Colonic mucosa (tissue), 4 donors: ENCODE data around the gene ODC1. TPM values are rescaled to one million over a fixed set of nuclear protein-coding genes. Genes with fewer than 3 reads are reported as not detected.
"Not testable (repeated sequence)": the region's sequence is repeated elsewhere in the genome, so short reads cannot be mapped to it uniquely, and the experiment has no call there.

Source experiments
- DNase-seq: peaks from one replicate; pipeline ENCODE4 v3.0.0-alpha.2; 2020
- H3K27ac ChIP-seq: fragments of 200-600 bp; one replicate; pipeline ENCODE4 v1.8.0; 2021
- H3K27me3 ChIP-seq: fragments of 200-600 bp; one replicate; pipeline ENCODE4 v1.8.0; 2021
- H3K36me3 ChIP-seq: fragments of 200-600 bp; one replicate; pipeline ENCODE4 v1.8.0; 2021
- H3K4me1 ChIP-seq: fragments of 200-600 bp; one replicate; pipeline ENCODE4 v1.8.0; 2021; ENCODE audit warnings: mild to moderate bottlenecking
- H3K4me3 ChIP-seq: fragments of 200-600 bp; one replicate; pipeline ENCODE4 v1.8.0; 2021
- H3K9ac ChIP-seq, 2 donors: one replicate each; pipeline ENCODE4 v1.7.0; 2013; ENCODE audit warnings: control low read depth in 2 of 2, low read depth in 2 of 2, low read length in 2 of 2
- H3K9me3 ChIP-seq: fragments of 200-600 bp; one replicate; pipeline ENCODE4 v1.8.0; 2021
- intact Hi-C: fragments of 100-400 bp; cut with DNase I; formaldehyde crosslinking; loops from one replicate; pipeline ENCODE4 v1.14.1; 2022
- total RNA-seq, 2 donors: library from RNA; stranded (reverse); fragmentation: NEBNext Ultra II Directional in 1 of 2; extraction: Animal tissue kit (Norgen Biotek cat#: 25700) in 1 of 2; gene quantifications; one replicate each; pipeline ENCODE4 v1.2.1, GENCODE V29; 2021
- TF ChIP-seq, protein P1 (sequence below): fragments of 200-600 bp; IDR thresholded peaks from one replicate; pipeline ENCODE4 v1.8.0; 2022; ENCODE audit warnings: antibody characterized with exemption, mild to moderate bottlenecking
- donor health status: healthy.
- donor health status: DM: no; HTN: no; CAD: no.
- donor health status: DM: no; HTN: no; CAD: no.

ODC1 gene
- total RNA-seq, 2 donors from 2014 or later: 45.8 to 107 TPM

DNA sequence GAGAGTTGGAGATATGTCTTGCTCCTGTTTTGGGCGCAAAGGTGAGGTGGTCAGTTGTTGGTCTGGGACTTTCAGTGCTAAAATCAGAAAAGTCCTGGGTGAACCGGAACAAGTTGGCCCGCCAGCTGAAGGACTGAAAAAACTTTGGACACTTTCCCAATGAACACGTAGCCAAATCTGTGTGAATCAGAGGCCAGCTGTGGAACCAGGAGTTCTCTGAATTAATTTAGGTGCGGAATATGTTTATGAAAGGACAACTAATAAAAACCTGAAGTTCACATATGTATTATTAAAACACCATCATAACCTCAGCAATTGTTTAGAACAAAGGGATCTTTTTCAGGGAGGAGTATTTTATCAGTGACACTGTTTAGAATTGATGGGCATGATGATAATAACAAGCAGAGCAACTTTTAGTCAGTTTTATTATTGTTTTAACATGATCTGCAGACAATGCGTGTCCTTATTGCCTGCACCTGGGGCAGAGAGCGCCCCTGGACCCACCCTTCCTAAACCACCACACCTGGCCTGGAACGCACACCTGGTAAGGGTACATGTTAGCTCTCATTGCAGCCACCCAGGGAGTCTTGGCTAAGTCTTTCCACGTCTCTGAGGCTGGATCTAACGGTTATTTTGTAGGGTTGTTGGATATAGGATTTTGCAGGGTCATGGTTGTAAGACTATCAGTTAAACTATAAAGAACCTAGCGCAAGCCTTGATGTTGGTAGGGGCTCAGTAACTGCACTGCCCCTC, 9.9 kb upstream of the ODC1 start:
- peaks cover under 1% of the 10 kb centered on the region for H3K4me1 ChIP-seq
- DNase-seq: no peak
- H3K9me3 ChIP-seq: no peaks in the 10 kb centered on the region
- H3K27me3 ChIP-seq: no peaks in the 10 kb centered on the region
- intact Hi-C loops: no loop called here
- no peak overlapping the region for H3K27ac ChIP-seq
- TF ChIP-seq, protein P1, sequence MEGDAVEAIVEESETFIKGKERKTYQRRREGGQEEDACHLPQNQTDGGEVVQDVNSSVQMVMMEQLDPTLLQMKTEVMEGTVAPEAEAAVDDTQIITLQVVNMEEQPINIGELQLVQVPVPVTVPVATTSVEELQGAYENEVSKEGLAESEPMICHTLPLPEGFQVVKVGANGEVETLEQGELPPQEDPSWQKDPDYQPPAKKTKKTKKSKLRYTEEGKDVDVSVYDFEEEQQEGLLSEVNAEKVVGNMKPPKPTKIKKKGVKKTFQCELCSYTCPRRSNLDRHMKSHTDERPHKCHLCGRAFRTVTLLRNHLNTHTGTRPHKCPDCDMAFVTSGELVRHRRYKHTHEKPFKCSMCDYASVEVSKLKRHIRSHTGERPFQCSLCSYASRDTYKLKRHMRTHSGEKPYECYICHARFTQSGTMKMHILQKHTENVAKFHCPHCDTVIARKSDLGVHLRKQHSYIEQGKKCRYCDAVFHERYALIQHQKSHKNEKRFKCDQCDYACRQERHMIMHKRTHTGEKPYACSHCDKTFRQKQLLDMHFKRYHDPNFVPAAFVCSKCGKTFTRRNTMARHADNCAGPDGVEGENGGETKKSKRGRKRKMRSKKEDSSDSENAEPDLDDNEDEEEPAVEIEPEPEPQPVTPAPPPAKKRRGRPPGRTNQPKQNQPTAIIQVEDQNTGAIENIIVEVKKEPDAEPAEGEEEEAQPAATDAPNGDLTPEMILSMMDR: no peak
- H3K36me3 ChIP-seq: no peaks in the 10 kb centered on the region
- H3K4me3 ChIP-seq: no peak overlapping the region
- no peak overlapping the region for H3K9ac ChIP-seq

DNA sequence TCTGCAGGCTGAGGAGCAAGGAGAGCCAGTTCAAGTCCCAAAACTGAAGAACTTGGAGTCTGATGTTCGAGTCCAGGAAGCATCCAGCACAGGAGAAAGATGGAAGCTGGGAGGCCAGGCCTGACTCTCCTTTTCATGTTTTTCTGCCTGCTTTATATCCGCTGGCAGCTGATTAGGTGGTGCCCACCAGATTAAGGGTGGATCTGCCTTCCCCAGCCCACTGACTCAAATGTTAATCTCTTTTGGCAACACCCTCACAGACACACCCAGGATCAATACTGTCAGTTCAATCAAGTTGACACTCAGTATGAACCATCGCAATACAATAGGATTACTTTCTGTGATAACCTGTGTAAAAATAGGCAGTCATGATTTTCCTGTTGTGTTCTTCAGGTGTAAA, 9.1 kb upstream of the ODC1 start:
- H3K27ac ChIP-seq, DNase-seq, intact Hi-C loops, H3K4me1 ChIP-seq, H3K4me3 ChIP-seq, H3K36me3 ChIP-seq, H3K27me3 ChIP-seq, H3K9ac ChIP-seq, H3K9me3 ChIP-seq: not testable (repeated sequence)

DNA sequence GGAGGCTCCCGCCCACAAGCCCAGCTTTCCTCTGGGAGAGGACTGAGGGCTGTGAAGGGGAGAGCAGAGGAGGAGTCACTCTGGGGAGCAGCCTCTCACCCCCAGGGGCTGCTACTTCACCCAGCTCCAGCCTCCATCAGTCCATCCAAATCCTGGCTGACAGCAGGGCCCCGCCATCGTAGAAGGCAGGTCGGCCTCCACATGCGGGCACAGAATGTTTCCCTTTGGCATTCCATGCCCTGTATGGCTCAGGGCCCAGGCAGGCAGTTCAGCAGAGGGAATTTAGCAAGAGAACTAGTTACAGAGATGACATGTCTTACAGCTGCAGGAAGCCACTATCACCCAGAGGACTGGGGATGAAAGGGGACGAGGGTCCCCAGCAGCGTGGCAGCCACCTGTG, 6.4 kb upstream of the ODC1 start:
- H3K36me3 ChIP-seq: no peaks in the 10 kb centered on the region
- DNase-seq: no peak
- no peak overlapping the region for H3K27ac ChIP-seq
- no peaks in the 10 kb centered on the region for H3K27me3 ChIP-seq
- TF ChIP-seq, protein P1: no peak
- H3K9me3 ChIP-seq: no peaks in the 10 kb centered on the region
- peaks cover 12% of the 10 kb centered on the region for H3K4me1 ChIP-seq
- no peak overlapping the region for H3K4me3 ChIP-seq
- no peak overlapping the region for H3K9ac ChIP-seq
- intact Hi-C loops: no loop called here

DNA sequence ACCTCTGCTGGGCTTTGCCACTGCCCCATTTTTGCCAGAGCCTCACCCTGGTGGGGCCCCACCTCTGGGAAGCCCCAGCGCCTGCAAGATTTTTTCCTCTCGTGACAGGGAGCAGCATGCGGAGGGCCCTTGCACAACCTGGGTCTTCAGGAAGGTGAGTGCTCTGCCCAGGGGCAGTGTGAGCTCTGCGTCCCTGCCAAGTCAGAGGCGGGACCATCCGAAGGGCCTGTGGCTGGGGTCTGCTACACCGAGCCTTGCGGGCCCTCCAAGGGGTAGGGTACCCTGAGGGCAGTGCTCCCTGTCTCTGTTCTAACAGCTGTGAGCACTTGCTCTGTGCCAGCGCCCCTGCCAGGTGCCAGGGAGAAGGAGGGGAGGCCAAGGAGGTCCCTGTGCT, 5.8 kb upstream of the ODC1 start:
- intact Hi-C loops: no loop called here
- TF ChIP-seq, protein P1: no peak
- H3K9me3 ChIP-seq: no peaks in the 10 kb centered on the region
- DNase-seq: no peak
- H3K9ac ChIP-seq: no peak overlapping the region
- H3K4me3 ChIP-seq: no peak overlapping the region
- H3K27ac ChIP-seq: no peak overlapping the region
- H3K4me1 ChIP-seq: peaks cover 12% of the 10 kb centered on the region
- H3K36me3 ChIP-seq: no peaks in the 10 kb centered on the region
- H3K27me3 ChIP-seq: no peaks in the 10 kb centered on the region

DNA sequence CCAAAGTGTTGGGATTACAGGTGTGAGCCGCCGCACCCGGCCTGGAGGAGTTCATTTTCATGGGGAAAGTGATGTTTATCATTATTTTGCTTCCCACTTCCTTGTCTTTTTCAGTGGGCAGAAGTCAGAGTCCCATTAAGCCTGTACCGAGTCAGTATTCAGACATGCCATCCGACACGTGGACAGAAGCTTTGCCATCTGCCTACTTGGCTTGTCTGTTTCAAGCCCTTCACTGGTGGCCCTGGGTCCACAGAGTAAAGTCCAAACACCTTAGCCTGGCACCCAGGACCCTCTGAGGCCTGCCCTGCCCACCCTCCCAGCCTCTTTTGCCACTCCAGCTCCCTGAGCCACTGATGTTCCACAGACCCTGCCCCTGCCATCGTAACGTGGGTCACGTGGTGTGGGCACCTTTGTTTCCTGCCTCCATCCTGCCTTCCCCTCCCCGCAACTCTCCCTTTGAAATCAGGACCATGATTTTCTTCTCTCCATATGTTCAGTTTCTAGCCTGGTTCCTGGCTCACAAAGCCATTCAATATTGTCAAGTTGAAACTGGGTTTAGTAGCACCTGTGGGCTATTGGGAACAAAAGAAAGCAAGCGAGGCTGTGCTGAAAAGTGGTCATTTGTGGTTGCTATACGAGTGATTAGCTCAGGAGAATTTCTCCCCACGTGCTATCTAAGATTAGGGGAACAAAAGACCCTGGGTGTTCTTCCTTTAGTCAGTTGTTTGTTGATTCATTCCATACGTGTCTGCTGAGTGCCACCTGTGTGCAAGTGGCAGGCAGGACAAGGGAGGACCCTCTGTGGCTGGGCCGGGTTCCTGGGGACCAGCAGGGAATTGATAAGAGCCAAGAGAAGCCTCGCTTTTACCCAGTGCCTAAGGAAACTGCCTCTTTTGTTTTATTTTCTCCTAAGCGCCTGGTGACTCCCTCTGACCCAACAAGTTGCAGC, 5.1 kb upstream of the ODC1 start:
- Histone ChIP-seq H3K9me3 (no peaks in the 10 kb centered on the region), H3K36me3 (no peaks in the 10 kb centered on the region), H3K4me1 (peaks cover 12% of the 10 kb centered on the region), H3K27ac (peak overlapping the region; percentile 61), H3K9ac (no peak overlapping the region), H3K27me3 (no peaks in the 10 kb centered on the region), H3K4me3 (no peak overlapping the region)
- TF ChIP-seq, protein P1: no peak
- intact Hi-C loops: no loop called here
- DNase-seq: no peak

DNA sequence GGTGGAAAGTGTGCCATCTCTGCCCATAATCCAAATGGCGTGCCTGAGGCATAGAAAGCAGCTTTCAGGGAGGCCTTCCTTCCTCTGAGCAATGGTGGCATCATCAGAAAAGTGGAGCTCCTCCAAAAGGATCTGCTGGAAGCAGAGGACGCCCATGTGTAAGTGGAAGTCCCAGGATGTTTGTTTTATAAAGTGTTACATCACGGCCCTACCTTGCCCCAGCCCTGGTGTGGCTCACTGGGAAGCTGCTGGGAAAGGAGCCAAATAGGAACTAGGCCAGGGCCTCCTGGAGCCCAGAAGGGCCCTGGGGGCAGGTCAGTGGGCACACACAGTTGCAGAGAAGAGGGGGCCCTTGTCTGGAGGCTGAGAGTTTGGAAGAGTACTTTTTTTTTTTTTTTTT, 4.2 kb upstream of the ODC1 start:
- Histone ChIP-seq H3K9ac (peak overlapping the region in 1 of 2 donors; percentile 3), H3K4me3 (no peak overlapping the region), H3K9me3 (no peaks in the 10 kb centered on the region), H3K27ac (peak overlapping the region; percentile 61), H3K36me3 (no peaks in the 10 kb centered on the region), H3K27me3 (no peaks in the 10 kb centered on the region), H3K4me1 (peaks cover 12% of the 10 kb centered on the region)
- intact Hi-C loops: no loop called here
- DNase-seq: peak; percentile 87
- TF ChIP-seq, protein P1: no peak
